ENCODE results near the gene TRIM3. TPM values are rescaled to one million over a fixed set of nuclear protein-coding genes. Genes with fewer than 3 reads are reported as not detected.
A peak's percentile ranks its signal among the peaks of the same experiment; 100 is the strongest.

The TRIM3 gene
- total RNA-seq, 1 donor from 2014 or later: 33.8 TPM

DNA sequence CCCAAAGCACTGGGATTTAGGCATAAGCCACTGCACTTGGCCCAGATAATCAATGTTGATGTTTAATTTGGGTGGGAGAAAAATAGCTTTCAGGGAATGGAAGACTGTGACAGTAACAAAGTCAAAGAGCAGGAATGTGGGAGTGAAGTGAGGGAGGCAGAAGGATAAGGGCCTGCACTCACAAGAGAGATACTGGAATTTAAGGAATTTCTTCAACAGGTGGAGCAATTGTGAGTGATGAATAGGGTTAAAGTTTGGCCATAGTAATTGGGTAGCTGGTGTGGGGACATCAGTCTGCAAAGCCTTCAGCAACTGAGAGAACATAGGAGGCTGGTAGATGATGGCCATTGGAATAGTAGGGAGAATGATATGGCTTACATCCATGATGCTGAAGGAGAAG is 46.2 kb downstream of the TRIM3 start:
- H3K4me3 ChIP-seq: no peak overlapping the region
- H3K36me3 ChIP-seq: no peaks in the 10 kb centered on the region
- no peaks in the 10 kb centered on the region for H3K4me1 ChIP-seq
- no peak for DNase-seq (ENCODE audit: low spot score in 2 of 2)
- TF ChIP-seq, protein P1, sequence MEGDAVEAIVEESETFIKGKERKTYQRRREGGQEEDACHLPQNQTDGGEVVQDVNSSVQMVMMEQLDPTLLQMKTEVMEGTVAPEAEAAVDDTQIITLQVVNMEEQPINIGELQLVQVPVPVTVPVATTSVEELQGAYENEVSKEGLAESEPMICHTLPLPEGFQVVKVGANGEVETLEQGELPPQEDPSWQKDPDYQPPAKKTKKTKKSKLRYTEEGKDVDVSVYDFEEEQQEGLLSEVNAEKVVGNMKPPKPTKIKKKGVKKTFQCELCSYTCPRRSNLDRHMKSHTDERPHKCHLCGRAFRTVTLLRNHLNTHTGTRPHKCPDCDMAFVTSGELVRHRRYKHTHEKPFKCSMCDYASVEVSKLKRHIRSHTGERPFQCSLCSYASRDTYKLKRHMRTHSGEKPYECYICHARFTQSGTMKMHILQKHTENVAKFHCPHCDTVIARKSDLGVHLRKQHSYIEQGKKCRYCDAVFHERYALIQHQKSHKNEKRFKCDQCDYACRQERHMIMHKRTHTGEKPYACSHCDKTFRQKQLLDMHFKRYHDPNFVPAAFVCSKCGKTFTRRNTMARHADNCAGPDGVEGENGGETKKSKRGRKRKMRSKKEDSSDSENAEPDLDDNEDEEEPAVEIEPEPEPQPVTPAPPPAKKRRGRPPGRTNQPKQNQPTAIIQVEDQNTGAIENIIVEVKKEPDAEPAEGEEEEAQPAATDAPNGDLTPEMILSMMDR (IDR thresholded peaks at IDR 0.05): no peak
- no peak overlapping the region for H3K27ac ChIP-seq
- no peaks in the 10 kb centered on the region for H3K9me3 ChIP-seq
- no peaks in the 10 kb centered on the region for H3K27me3 ChIP-seq
- intact Hi-C loops (cut with DNase I): no loop called here

DNA sequence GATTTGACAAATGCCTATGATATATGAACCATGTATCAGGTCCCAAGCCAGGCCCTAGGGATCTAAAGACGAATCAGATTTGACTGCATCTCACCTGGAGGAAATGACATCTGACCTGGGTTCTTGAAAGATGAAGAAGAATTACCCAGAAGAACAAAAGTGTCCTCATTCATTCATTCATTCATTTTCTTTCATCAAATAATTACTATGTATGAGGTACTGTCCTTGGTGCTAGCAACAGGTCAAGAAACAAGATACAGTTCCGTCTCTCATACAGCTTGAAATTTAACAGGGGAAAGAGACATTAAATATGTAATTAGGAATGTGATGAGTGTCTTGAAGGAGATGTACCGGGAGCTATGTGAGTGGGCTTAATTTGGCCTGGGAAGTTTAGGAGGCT is 53.1 kb downstream of the TRIM3 start:
- intact Hi-C loops (cut with DNase I): no loop called here
- TF ChIP-seq, protein P1 (IDR thresholded peaks at IDR 0.05): no peak
- no peaks in the 10 kb centered on the region for H3K9me3 ChIP-seq
- no peaks in the 10 kb centered on the region for H3K27me3 ChIP-seq
- peaks cover 0 to 17% of the 10 kb centered on the region in 2 donors for H3K4me1 ChIP-seq
- no peaks in the 10 kb centered on the region for H3K36me3 ChIP-seq
- no peak for DNase-seq (ENCODE audit: low spot score in 2 of 2)
- no peak overlapping the region for H3K4me3 ChIP-seq
- no peak overlapping the region for H3K27ac ChIP-seq

DNA sequence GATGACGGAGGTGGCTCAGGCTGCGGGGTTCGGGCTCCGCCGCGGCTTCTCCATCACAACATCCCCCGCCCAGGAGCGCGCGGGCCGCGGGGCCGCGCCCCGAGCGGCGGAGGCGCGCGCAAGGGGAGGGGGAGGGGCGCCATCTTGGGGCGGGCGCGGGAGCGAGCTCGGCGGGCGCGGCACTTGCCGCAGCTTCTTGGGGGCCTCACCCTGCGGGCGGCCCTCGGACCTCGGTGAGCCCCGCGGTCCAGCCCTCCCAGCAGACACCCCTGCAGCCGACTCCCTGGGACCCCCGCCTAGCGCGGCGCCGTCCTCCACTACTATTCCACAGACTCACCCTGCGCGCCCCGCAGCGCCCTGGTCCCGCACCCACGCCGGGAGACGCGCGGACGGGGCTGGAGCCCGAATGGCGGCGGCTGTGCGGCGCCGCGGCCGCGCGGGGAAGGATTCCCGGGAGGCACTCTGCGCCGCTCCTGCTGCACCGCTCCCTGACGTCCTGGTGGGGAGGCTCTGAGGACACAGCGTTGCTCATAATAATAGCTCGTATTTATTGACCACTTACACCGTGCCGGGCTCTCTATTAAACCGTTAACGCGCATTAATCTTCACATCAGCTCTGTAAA is 54.6 kb downstream of the TRIM3 start, which contains the start of gene APBB1:
Gene APBB1, minus strand, starts transcription at position 86 of the 623 bp plus-strand sequence. CDS start 7,747 bp downstream, outside the sequence.
- Histone ChIP-seq H3K9me3 (no peaks in the 10 kb centered on the region), H3K36me3 (no peaks in the 10 kb centered on the region), H3K27me3 (no peaks in the 10 kb centered on the region), H3K27ac (peak within 1 kb of the TSS; percentile 90 to 92), H3K4me1 (peaks cover 0 to 22% of the 10 kb centered on the region in 2 donors), H3K4me3 (peak within 1 kb of the TSS; percentile 91 to 99)
- intact Hi-C loops (cut with DNase I): loop anchor here (1.0 to 5.0 kb wide), 3 partner anchors 29 to 62 kb away; partner anchors contain the start of genes ARFIP2, SMPD1 and TIMM10B
- TF ChIP-seq, protein P1 (IDR thresholded peaks at IDR 0.05): peak in 1 of 3 experiments; percentile 16
- DNase-seq (ENCODE audit: low spot score in 2 of 2): peak in 1 of 2 donors; percentile 83

DNA sequence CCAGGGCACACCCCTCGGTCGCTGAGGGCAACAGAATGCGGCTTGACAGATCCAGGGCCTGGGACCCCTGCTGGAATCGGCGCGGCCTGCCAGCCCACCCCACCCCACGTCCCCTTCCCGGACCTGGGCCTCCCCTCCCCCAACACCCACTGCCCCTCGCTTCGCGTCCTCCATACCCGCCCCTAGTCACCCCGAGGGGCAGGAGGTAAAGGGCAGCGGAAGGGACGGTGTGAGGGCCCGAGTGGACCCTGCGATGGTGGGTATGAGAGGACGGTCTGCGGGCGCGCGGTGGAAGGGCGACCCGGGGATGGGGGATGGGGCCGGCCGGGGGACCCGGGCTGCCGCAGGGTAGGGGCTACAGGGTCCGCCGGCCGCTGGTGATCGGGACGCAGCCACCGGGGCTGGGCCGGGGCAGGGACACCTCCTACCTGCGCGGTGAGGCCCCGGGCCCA is 55.2 kb downstream of the TRIM3 start:
- Histone ChIP-seq H3K36me3 (no peaks in the 10 kb centered on the region), H3K27me3 (no peaks in the 10 kb centered on the region), H3K4me1 (peaks cover 0 to 22% of the 10 kb centered on the region in 2 donors), H3K4me3 (peak overlapping the region; percentile 91 to 99), H3K27ac (peak overlapping the region; percentile 90 to 92), H3K9me3 (no peaks in the 10 kb centered on the region)
- intact Hi-C loops (cut with DNase I): loop anchor here (1.0 to 5.0 kb wide), 3 partner anchors 28 to 62 kb away; partner anchors contain the start of genes ARFIP2, SMPD1 and TIMM10B
- no peak for DNase-seq (ENCODE audit: low spot score in 2 of 2)
- TF ChIP-seq, protein P1 (IDR thresholded peaks at IDR 0.05): no peak

DNA sequence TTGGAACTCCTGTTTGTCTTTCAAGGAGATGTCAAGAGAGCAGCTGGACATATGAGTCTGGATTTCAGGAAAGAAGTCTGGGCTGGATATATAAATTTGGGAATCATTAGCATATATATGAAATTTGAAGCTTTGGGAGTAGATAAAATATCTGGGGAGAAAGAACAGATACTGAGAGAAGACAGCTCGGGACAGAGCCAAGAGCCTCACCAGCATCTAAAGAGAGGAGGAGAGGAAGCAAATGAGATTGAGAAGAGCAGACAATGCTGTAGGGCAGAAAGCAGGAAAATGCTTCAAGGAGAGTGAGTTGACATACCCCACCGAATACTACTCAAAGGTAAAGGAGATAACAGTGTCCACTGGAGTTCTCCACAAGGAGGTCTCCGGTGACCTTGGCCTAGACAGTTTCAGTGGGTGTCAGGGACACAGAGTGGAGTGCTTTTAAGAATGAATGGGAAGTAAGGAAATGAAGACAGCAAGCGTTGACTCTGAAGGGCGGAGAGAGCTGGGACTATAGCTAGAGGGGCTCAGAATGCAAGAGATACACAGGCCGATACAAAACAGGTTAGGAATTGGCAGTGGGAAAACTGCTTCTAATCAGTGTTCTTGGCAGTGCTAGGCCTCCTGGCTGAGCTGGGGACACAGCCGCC is 55.7 kb downstream of the TRIM3 start:
- DNase-seq (ENCODE audit: low spot score in 2 of 2): no peak
- no peaks in the 10 kb centered on the region for H3K9me3 ChIP-seq
- intact Hi-C loops (cut with DNase I): loop anchor here (2.0 to 5.0 kb wide), 2 partner anchors 36 to 63 kb away; partner anchors contain the start of genes ARFIP2 and TIMM10B
- H3K4me1 ChIP-seq: peaks cover 0 to 22% of the 10 kb centered on the region in 2 donors
- peak overlapping the region; percentile 90 to 92 for H3K27ac ChIP-seq
- H3K36me3 ChIP-seq: no peaks in the 10 kb centered on the region
- no peaks in the 10 kb centered on the region for H3K27me3 ChIP-seq
- H3K4me3 ChIP-seq: peak overlapping the region; percentile 91 to 99
- TF ChIP-seq, protein P1 (IDR thresholded peaks at IDR 0.05): no peak

Data from ascending aorta (tissue), 2 donors.